HG02759 (cell line): ENCODE data around the gene ZFP57.
A peak's percentile ranks its signal among the peaks of the same experiment; 100 is the strongest.

Experiments used
- ATAC-seq: cut with Tn5 transposase; IDR thresholded peaks from one replicate; pipeline ENCODE4 v1.9.1; 2021; ENCODE audit warnings: mild to moderate bottlenecking, moderate library complexity; ENCODE audit not compliant: unreplicated experiment

Gene ZFP57

DNA sequence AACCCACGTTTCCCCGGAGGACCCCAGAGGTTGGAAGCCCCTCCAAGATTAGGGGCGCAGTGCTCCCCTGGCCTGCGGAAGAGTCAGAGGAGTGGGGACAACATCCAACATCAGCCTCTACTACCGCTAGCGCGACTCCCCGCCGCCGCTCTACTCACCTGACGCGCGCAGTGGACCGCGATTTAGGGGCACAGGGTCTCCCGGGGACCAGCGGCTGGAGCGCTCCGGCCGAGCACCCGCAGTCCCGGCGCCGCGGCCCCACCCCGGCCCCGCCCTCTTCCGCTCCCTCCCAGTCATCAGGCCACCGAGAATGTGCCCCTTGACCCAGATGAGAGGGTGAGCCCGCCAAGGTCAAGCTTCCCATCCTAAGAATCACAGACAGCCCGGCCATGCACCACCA, at the start of gene ZFP57:
TSS of gene ZFP57 (minus strand) at position 249 of the 400 bp plus-strand sequence. CDS start 4,149 bp downstream, outside the sequence.
- no peak for ATAC-seq

- no peak for ATAC-seq
These were observed 49.7 kb upstream of the ZFP57 start for GRCh38 chr6:29730575-29731126.

DNA sequence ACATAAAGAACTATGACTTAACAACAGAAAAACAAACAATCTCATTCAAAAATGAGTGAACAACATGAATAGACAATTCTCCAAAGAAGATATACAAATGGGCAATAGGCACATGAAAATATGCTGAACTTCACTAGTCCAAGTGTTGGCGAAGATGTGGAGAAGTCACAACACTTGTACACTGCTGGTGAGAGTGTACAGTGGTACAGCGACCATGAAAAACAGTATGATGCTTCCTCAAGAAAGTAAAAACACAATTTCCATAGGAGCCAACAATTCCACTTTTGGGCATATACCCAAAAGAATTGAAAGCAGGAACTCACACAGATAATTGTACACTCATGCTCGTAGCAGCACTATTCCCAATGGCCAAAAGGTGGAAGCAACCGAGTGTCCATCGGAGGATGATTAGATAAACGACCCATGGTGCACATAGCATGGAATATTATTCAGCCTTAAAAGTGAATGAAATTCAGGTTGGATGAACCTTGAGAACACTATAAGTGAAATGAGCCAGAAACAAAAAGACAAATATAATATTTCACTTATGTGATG, 48.9 kb upstream of the ZFP57 start:
- no peak for ATAC-seq

GRCh38 chr6:29728875-29729270, 47.9 kb upstream of the ZFP57 start:
- no peak for ATAC-seq

GRCh38 chr6:29728173-29728874, 47.4 kb upstream of the ZFP57 start:
- ATAC-seq = no peak

DNA sequence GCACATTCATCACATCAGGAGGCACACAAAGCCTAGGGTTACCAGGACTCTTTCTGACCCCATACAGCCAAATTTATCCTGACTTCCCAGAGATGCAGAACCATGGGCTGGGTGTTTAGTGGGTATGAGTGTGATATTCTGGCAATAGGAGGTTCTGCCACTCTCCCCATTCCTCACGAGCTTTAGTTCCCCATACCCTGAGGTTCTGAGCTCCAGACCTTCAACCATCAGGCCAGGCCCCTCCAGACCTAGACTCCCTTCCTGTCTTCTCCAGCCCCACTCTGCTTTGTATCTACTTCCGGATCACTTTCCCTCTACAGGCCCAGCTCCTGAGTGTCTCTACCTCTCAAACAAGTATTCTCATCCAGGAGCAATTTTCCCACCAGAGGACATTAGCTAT, 46.7 kb upstream of the ZFP57 start:
- no peak for ATAC-seq

DNA sequence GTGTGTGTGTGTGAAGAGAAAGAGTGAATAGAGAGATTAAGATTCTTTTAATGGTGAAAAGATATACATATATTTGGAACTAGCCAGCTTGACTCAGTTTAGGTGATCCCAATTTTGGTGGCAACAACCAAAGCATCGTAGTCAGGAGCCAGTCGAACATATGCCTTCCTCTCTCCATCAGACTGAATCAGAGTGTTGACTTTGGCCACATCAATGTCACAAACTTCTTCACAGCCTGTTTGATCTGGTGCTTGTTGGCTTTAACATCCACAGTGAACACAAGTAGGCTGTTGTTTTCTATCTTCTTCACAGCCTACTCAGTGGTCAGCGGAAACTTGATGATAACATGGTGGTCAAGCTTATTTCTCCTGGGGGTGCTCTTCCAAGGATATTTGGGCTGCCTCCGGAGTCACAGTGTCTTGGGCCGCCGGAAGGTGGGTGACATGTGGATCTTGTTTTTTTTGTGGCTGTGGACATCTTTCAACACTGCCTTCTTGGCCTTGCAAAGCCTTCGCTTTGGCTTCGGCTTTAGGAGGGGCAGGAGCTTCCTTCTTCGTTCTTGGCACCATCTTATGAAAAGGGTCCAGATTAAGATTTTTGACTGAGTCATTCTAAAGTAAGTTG, 45.7 kb upstream of the ZFP57 start:
- no peak for ATAC-seq

GRCh38 chr6:29726001-29726400, 45.0 kb upstream of the ZFP57 start:
- no peak for ATAC-seq

DNA sequence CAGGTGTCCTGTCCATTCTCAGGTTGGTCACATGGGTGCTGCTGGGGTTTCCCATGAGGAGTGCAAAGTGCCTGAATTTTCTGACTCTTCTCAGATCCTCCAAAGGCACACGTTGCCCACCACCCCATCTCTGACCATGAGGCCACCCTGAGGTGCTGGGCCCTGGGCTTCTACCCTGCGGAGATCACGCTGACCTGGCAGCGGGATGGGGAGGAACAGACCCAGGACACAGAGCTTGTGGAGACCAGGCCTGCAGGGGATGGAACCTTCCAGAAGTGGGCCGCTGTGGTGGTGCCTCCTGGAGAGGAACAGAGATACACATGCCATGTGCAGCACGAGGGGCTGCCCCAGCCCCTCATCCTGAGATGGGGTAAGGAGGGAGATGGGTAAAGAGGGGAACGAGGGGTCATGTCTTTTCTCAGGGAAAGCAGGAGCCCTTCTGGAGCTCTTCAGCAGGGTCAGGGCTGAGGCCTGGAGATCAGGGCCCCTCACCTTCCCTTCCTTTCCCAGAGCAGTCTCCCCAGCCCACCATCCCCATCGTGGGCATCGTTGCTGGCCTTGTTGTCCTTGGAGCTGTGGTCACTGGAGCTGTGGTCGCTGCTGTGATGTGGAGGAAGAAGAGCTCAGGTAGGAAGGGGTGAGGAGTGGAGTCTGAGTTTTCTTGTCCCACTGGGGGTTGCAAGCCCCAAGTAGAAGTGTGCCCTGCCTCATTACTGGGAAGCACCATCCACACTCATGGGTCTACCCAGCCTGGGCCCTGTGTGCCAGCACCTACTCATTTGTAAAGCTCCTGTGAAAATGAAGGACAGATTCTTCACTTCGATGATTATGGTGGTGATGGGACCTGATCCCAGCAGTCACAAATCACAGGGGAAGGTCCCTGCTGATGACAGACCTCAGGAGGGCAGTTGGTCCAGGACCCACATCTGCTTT, 44.3 kb upstream of the ZFP57 start:
- no peak for ATAC-seq

- ATAC-seq = peak; percentile 31
These were observed 43.0 kb upstream of the ZFP57 start for GRCh38 chr6:29723666-29724588.

DNA sequence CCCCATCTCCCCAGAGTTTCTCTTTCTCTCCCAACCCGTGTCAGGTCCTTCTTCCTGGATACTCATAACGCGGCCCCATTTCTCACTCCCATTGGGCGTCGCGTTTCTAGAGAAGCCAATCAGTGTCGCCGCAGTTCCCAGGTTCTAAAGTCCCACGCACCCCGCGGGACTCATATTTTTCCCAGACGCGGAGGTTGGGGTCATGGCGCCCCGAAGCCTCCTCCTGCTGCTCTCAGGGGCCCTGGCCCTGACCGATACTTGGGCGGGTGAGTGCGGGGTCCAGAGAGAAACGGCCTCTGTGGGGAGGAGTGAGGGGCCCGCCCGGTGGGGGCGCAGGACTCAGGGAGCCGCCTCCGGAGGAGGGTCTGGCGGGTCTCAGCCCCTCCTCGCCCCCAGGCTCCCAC, 42.3 kb upstream of the ZFP57 start, which contains the start of gene HLA-F:
TSS of gene HLA-F (plus strand) at position 173 of the 404 bp plus-strand sequence. CDS start at position 203, 30 bp downstream.
- peak; percentile 88 for ATAC-seq

GRCh38 chr6:29720863-29721262, 39.9 kb upstream of the ZFP57 start:
- no peak for ATAC-seq

DNA sequence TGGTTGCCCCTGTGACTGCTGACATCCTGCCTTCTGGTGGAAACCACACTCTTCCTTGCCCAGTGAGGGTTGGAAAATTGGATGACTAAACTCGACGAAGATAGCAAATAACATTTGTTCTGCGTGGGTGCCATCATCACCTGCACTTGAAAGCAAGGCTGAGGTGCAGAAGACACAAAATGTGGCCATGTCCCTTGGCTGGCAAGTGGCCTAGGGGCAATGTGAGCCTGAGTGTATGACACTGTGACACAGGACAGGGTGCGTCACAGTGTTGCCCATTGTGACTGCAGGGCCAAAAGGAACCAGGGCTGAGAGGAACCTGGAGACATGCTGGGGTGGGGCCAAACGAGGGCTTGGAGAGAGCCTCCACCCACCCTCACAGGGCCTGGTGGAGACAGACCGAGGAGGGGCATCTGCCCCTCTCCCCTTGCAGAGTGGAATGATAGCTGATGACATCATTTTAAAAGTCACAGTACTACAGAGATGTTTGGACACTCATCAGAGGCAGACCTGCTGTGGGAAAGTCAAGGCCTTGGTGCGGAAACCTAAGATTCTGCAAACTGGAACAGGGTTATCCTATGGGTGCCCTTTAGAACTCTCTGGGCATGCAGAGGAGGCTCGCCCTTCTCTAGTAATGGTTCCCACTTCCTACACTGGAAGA, 29.5 kb upstream of the ZFP57 start:
- no peak for ATAC-seq

GRCh38 chr6:29709188-29709587, 28.2 kb upstream of the ZFP57 start:
- ATAC-seq = no peak

DNA sequence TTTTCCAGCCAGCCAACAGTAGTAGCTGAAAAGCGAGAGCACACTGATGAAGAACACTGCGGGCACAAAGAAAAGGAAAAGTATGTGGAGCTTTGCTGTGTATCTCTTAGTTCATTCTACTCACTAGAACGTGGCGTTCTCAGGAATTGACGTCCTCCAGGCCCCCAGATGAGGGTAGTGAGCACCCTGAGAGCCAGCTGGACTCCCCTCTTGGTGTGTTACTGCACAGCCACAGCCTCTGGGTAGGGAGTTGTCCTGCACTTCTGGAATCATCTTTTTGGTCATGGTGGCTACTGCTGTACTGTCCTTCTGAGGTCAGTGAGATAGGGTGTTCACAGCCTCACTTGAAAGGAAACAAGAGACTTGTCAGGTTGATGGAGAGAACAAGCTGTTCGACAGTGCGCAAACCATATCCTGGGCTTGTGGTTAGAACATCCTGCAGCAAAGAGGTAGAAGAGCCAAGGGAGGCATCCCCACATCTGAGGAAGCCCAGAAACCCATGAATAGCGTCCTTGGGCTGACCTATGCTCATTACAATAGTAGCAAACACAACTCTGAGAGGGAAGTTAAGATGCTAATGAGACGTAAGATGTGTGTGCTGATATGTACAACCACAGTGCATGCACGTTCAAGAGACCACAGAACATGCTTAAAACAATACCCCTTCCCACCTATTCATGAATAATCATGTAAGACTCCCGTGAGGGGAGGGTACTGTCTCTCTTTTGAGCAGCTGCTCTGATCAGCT, 27.7 kb upstream of the ZFP57 start:
- ATAC-seq = no peak

GRCh38 chr6:29705389-29706231, 24.7 kb upstream of the ZFP57 start:
- ATAC-seq = no peak

DNA sequence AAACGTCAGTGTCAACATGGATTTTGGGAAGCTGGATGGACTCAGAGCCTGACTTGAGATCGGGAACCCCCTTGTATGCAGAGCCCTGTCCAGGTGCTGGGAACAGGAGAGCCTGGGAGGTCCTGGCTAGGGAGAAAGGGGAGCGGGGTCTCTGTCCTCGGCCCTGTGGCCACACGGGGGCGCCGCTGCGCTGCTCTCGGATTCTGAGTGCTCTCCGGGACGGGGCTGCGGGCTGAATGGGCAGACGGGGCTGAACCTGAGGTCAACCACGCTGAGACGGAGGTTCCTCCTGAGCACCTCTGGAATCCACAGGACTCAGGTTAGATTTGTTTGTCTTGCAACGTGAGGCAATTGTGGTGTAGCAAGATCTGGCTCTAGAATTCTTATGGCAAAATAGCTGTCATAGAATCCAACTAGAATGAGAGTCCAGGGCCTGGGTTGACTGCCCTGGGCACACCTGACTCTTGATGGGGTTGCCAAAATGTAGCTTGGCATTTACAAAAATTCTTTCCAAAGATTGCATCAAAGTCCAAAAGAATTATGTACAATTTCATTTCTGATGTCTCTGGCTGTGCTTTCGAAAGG, 21.7 kb upstream of the ZFP57 start:
- ATAC-seq = no peak
